ENCODE measurements around the gene RAB43.
A peak's percentile ranks its signal among the peaks of the same experiment; 100 is the strongest.

The RAB43 gene

GRCh38 chr3:129060276-129061022, 61.2 kb downstream of the RAB43 start, which contains the start of gene GP9:
GP9 (plus strand) TSS chr3:129060779; CDS start chr3:129061740, 961 bp downstream.
- DNase-seq: no peak

GRCh38 chr3:129059311-129059958, 62.2 kb downstream of the RAB43 start:
- DNase-seq: no peak

GRCh38 chr3:129058441-129059200, 63.0 kb downstream of the RAB43 start:
- DNase-seq: no peak

GRCh38 chr3:129057249-129057648, 64.4 kb downstream of the RAB43 start:
- no peak for DNase-seq

GRCh38 chr3:129056451-129057173, 65.0 kb downstream of the RAB43 start:
- no peak for DNase-seq

GRCh38 chr3:129054605-129055104, 66.9 kb downstream of the RAB43 start:
- DNase-seq: no peak

GRCh38 chr3:129052675-129053074, 68.9 kb downstream of the RAB43 start:
- no peak for DNase-seq

GRCh38 chr3:129051871-129052340, 69.7 kb downstream of the RAB43 start:
- DNase-seq: no peak

GRCh38 chr3:129050556-129051295, 70.9 kb downstream of the RAB43 start:
- no peak for DNase-seq

- no peak for DNase-seq
These were observed 74.1 kb downstream of the RAB43 start for GRCh38 chr3:129047553-129047839.

- no peak for DNase-seq
These were observed 74.7 kb downstream of the RAB43 start for GRCh38 chr3:129046732-129047552.

- DNase-seq: peak; percentile 45
These were observed 75.4 kb downstream of the RAB43 start for GRCh38 chr3:129046037-129046731.

GRCh38 chr3:129045675-129046036, 75.9 kb downstream of the RAB43 start:
- peak; percentile 46 for DNase-seq

GRCh38 chr3:129040579-129041300, 80.9 kb downstream of the RAB43 start:
- DNase-seq: no peak

- DNase-seq: no peak
These were observed 81.6 kb downstream of the RAB43 start for GRCh38 chr3:129040039-129040336.

GRCh38 chr3:129039271-129040038, 82.1 kb downstream of the RAB43 start:
- no peak for DNase-seq

GRCh38 chr3:129038121-129038855, 83.3 kb downstream of the RAB43 start:
- no peak for DNase-seq

Measured in activated CD8-positive, alpha-beta memory T cell treated with anti-CD3 and anti-CD28 coated beads, Interleukin-2, amount 50 U/mL, for 4 hours (primary cell).